Colonic mucosa (tissue), 4 donors: Measurements from ENCODE around the gene KRT17. TPM values are rescaled to one million over a fixed set of nuclear protein-coding genes. Genes with fewer than 3 reads are reported as not detected.
"Not testable (repeated sequence)": the region's sequence is repeated elsewhere in the genome, so short reads cannot be mapped to it uniquely, and the experiment has no call there.

Source experiments
- DNase-seq: peaks from one replicate; pipeline ENCODE4 v3.0.0-alpha.2; 2020
- H3K27ac ChIP-seq: fragments of 200-600 bp; one replicate; pipeline ENCODE4 v1.8.0; 2021
- H3K27me3 ChIP-seq: fragments of 200-600 bp; one replicate; pipeline ENCODE4 v1.8.0; 2021
- H3K36me3 ChIP-seq: fragments of 200-600 bp; one replicate; pipeline ENCODE4 v1.8.0; 2021
- H3K4me1 ChIP-seq: fragments of 200-600 bp; one replicate; pipeline ENCODE4 v1.8.0; 2021; ENCODE audit warnings: mild to moderate bottlenecking
- H3K4me3 ChIP-seq: fragments of 200-600 bp; one replicate; pipeline ENCODE4 v1.8.0; 2021
- H3K9ac ChIP-seq, 2 donors: one replicate each; pipeline ENCODE4 v1.7.0; 2013; ENCODE audit warnings: control low read depth in 2 of 2, low read depth in 2 of 2, low read length in 2 of 2
- H3K9me3 ChIP-seq: fragments of 200-600 bp; one replicate; pipeline ENCODE4 v1.8.0; 2021
- intact Hi-C: fragments of 100-400 bp; cut with DNase I; formaldehyde crosslinking; loops from one replicate; pipeline ENCODE4 v1.14.1; 2022
- total RNA-seq, 2 donors: library from RNA; stranded (reverse); fragmentation: NEBNext Ultra II Directional in 1 of 2; extraction: Animal tissue kit (Norgen Biotek cat#: 25700) in 1 of 2; gene quantifications; one replicate each; pipeline ENCODE4 v1.2.1, GENCODE V29; 2021
- TF ChIP-seq, protein P1 (sequence below): fragments of 200-600 bp; IDR thresholded peaks from one replicate; pipeline ENCODE4 v1.8.0; 2022; ENCODE audit warnings: antibody characterized with exemption, mild to moderate bottlenecking
- donor health status: healthy.
- donor health status: DM: no; HTN: no; CAD: no.
- donor health status: DM: no; HTN: no; CAD: no.

KRT17 gene
- total RNA-seq, 2 donors from 2014 or later, result 1.2 TPM; not detected in 1

DNA sequence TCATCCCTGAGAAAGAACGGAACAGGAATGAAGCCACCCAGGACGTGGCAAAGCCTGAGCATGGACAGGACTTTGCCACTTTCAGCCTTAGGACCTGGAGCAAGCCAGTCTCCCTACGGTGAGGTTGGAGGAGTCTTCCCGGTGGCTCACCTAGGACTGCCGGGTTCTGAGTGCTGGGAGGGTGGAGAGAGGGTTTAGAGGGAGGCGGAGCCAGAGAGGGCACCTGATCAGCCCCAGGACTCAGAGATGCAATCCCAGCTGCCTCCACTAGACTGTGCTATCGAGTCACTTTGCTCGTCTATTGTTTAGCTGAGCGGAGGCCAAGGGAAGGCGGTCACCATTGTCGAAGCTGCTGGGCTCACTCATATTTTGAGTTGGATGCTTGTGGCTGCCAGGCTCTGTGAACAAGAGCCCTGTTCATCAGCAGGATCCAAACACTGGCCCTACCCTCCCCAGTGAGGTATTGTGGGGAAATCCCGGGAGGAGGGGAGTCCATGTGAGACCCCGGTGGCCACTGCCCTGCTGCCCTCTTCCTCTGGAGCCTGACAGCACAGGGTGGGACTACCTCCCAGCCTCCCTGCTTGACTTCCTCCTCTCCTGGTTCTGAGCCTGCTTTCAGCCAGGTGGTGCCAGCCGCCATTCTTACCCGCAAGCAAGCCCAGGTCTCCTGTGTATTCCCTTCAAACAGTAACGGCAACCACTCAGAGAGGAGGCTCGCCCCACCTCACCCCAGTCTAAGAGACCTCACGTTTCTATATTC lies 44.7 kb downstream of the KRT17 start:
- intact Hi-C loops, result loop anchor here (10.0 kb wide), 1 partner anchor 65 kb away; no protein-coding TSS in a partner anchor
- TF ChIP-seq, protein P1, sequence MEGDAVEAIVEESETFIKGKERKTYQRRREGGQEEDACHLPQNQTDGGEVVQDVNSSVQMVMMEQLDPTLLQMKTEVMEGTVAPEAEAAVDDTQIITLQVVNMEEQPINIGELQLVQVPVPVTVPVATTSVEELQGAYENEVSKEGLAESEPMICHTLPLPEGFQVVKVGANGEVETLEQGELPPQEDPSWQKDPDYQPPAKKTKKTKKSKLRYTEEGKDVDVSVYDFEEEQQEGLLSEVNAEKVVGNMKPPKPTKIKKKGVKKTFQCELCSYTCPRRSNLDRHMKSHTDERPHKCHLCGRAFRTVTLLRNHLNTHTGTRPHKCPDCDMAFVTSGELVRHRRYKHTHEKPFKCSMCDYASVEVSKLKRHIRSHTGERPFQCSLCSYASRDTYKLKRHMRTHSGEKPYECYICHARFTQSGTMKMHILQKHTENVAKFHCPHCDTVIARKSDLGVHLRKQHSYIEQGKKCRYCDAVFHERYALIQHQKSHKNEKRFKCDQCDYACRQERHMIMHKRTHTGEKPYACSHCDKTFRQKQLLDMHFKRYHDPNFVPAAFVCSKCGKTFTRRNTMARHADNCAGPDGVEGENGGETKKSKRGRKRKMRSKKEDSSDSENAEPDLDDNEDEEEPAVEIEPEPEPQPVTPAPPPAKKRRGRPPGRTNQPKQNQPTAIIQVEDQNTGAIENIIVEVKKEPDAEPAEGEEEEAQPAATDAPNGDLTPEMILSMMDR, result peak; percentile 82
- Histone ChIP-seq H3K4me1 (no peaks in the 10 kb centered on the region), H3K36me3 (no peaks in the 10 kb centered on the region), H3K4me3 (no peak overlapping the region), H3K27ac (no peak overlapping the region), H3K27me3 (peaks cover 3% of the 10 kb centered on the region), H3K9ac (no peak overlapping the region), H3K9me3 (no peaks in the 10 kb centered on the region)
- peak; percentile 95 for DNase-seq

GRCh38 chr17:41578971-41579370 lies 45.4 kb downstream of the KRT17 start:
- no peak for DNase-seq
- no peak overlapping the region for H3K27ac ChIP-seq
- H3K4me3 ChIP-seq, result no peak overlapping the region
- H3K27me3 ChIP-seq, result peaks cover 3% of the 10 kb centered on the region
- intact Hi-C loops, result no loop called here
- H3K4me1 ChIP-seq, result no peaks in the 10 kb centered on the region
- H3K9ac ChIP-seq, result no peak overlapping the region
- H3K9me3 ChIP-seq, result no peaks in the 10 kb centered on the region
- TF ChIP-seq, protein P1, result no peak
- no peaks in the 10 kb centered on the region for H3K36me3 ChIP-seq

GRCh38 chr17:41578538-41578937 lies 45.8 kb downstream of the KRT17 start:
- Histone ChIP-seq H3K27me3 (peaks cover 3% of the 10 kb centered on the region), H3K4me3 (no peak overlapping the region), H3K9ac (no peak overlapping the region), H3K9me3 (no peaks in the 10 kb centered on the region), H3K36me3 (no peaks in the 10 kb centered on the region), H3K4me1 (no peaks in the 10 kb centered on the region), H3K27ac (no peak overlapping the region)
- TF ChIP-seq, protein P1, result no peak
- no peak for DNase-seq
- intact Hi-C loops, result no loop called here

DNA sequence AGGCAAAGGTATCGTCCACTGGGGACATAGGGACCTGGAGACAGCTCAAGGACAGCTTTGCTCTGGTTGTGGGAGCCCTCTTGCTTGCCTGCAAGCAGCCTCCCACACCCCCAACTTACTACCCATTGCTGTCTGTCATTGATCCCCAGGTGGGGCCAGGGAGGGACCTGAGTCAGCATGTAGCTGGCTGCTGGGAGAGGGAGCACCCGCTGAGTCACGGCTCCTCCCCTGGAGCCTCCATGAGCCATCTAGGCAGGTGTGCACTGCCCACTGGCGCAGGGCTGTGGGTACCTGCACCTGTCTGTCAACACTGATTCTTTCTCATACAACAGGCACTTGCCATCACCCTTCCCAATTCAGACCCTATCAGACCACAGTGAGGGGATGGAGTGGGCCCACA lies 47.6 kb downstream of the KRT17 start:
- DNase-seq, H3K36me3 ChIP-seq, intact Hi-C loops, H3K4me3 ChIP-seq, H3K9ac ChIP-seq, H3K27me3 ChIP-seq, H3K9me3 ChIP-seq, H3K27ac ChIP-seq, H3K4me1 ChIP-seq: not testable (repeated sequence)

- Histone ChIP-seq H3K36me3 (no peaks in the 10 kb centered on the region), H3K4me3 (no peak overlapping the region), H3K9me3 (no peaks in the 10 kb centered on the region), H3K9ac (no peak overlapping the region), H3K4me1 (no peaks in the 10 kb centered on the region), H3K27ac (no peak overlapping the region), H3K27me3 (peaks cover 2% of the 10 kb centered on the region)
- intact Hi-C loops, result no loop called here
- DNase-seq, result no peak
- TF ChIP-seq, protein P1, result no peak
These were observed 49.0 kb downstream of the KRT17 start for GRCh38 chr17:41575336-41575735.
